H1 (cell line): ENCODE measurements around the gene POLDIP3. TPM values are rescaled to one million over a fixed set of nuclear protein-coding genes. Genes with fewer than 3 reads are reported as not detected.

Experiments used
- CTCF ChIA-PET: fragments of 300-600 bp; sonication (Branson Sonifier 250); formaldehyde crosslinking; loops from one replicate; lab custom pipeline; 2021; ENCODE audit not compliant: partially characterized antibody; lab: Charles Lee
- POLR2A ChIA-PET: fragments of 300-600 bp; sonication (Branson Sonifier 250); formaldehyde crosslinking; loops from one replicate; lab custom pipeline; 2021; ENCODE audit warnings: inconsistent platforms; ENCODE audit not compliant: partially characterized antibody; lab: Charles Lee
- DNase-seq, 2 experiments: peaks; one replicate each; pipeline versions ENCODE4 v3.0.0 to v3.0.0-alpha.2; 2010 to 2022; ENCODE audit warnings: low spot score in 2 of 2, low read depth in 1 of 2, mixed read lengths in 1 of 2
- FAIRE-seq: peaks from 2 replicates; lab custom pipeline; 2011; peaks lifted over from hg19 to GRCh38; lab: Jason Lieb, UNC
- H2AFZ ChIP-seq: 2 replicates; pipeline ENCODE4 v1.8.1; 2012; ENCODE audit warnings: low read length, inconsistent platforms
- H2AK5ac ChIP-seq: 2 replicates; pipeline ENCODE4 v1.6.1; 2013; ENCODE audit warnings: low read depth, low read length
- H2BK120ac ChIP-seq: replicated peaks from 2 replicates; pipeline ENCODE3; 2013; ENCODE audit warnings: low read depth, low read length, inconsistent platforms
- H2BK12ac ChIP-seq: 2 replicates; pipeline ENCODE4 v1.6.1; 2013; ENCODE audit warnings: low read depth, low read length
- H2BK15ac ChIP-seq: 2 replicates; pipeline ENCODE4 v1.6.1; 2013; ENCODE audit warnings: low read length
- H2BK20ac ChIP-seq: 2 replicates; pipeline ENCODE4 v1.6.1; 2013; ENCODE audit warnings: low read length
- H2BK5ac ChIP-seq: 2 replicates; pipeline ENCODE4 v1.6.1; 2013; ENCODE audit warnings: low read depth, low read length
- H3K14ac ChIP-seq: 2 replicates; pipeline ENCODE4 v1.6.1; 2013; ENCODE audit warnings: inconsistent platforms; ENCODE audit not compliant: insufficient read length
- H3K18ac ChIP-seq: 2 replicates; pipeline ENCODE4 v1.6.1; 2013; ENCODE audit warnings: low read length; ENCODE audit errors: extremely low read depth
- H3K23ac ChIP-seq: 2 replicates; pipeline ENCODE4 v1.6.1; 2013; ENCODE audit warnings: inconsistent platforms; ENCODE audit not compliant: insufficient read length
- H3K23me2 ChIP-seq: 2 replicates; pipeline ENCODE4 v1.6.1; 2013; ENCODE audit warnings: low read depth, low read length
- H3K27ac ChIP-seq: 2 replicates; pipeline ENCODE4 v1.6.1; 2011; ENCODE audit warnings: low read depth, low read length, inconsistent platforms
- H3K27me3 ChIP-seq, 4 experiments: replicated peaks in 1 of 4; 1 replicate in 1 of 4; 2 replicates in 3 of 4; pipeline versions ENCODE4 v1.6.1 to v1.8.1; 2011 to 2013; ENCODE audit warnings: low read length in 3 of 4, mild to moderate bottlenecking in 3 of 4, inconsistent platforms in 2 of 4, mixed read lengths in 2 of 4, moderate library complexity in 1 of 4; ENCODE audit not compliant: control insufficient read depth in 3 of 4, insufficient read depth in 3 of 4; ENCODE audit errors: extremely low read depth in 1 of 4
- H3K36me3 ChIP-seq, 4 experiments: 2 replicates each; pipeline versions ENCODE4 v1.6.1 to v1.8.1; 2011 to 2013; ENCODE audit warnings: mild to moderate bottlenecking in 4 of 4, low read length in 3 of 4, moderate library complexity in 2 of 4, control low read depth in 1 of 4, inconsistent platforms in 1 of 4; ENCODE audit not compliant: insufficient read depth in 4 of 4, control insufficient read depth in 2 of 4
- H3K4ac ChIP-seq: replicated peaks from 2 replicates; pipeline ENCODE3; 2013; ENCODE audit warnings: low read length, low read depth, mixed read lengths, inconsistent platforms; ENCODE audit not compliant: insufficient read length
- H3K4me1 ChIP-seq, 4 experiments: replicated peaks in 1 of 4; 1 replicate in 1 of 4; 2 replicates in 3 of 4; pipeline versions ENCODE4 v1.6.1 to v1.8.1; 2011 to 2013; ENCODE audit warnings: low read length in 3 of 4, inconsistent platforms in 2 of 4, mixed read lengths in 1 of 4; ENCODE audit not compliant: insufficient read depth in 4 of 4, control insufficient read depth in 3 of 4
- H3K4me2 ChIP-seq, 2 experiments: 2 replicates each; pipeline versions ENCODE4 v1.6.1 to v1.8.1; 2011 to 2013; ENCODE audit warnings: low read depth in 2 of 2, low read length in 2 of 2, control low read depth in 1 of 2, inconsistent platforms in 1 of 2, mild to moderate bottlenecking in 1 of 2; ENCODE audit not compliant: insufficient read depth in 1 of 2
- H3K4me3 ChIP-seq, 4 experiments: fragments of 200-600, 300-600 bp in 1 of 4; sonication (generic), shearing (Covaris generic), sonication (Bioruptor Twin) in 1 of 4; 2 replicates each; pipeline versions ENCODE4 v1.5.1 to v1.8.1; 2011 to 2016; ENCODE audit warnings: low read length in 4 of 4, low read depth in 3 of 4, control low read depth in 2 of 4, inconsistent platforms in 2 of 4, mild to moderate bottlenecking in 2 of 4, mixed read lengths in 1 of 4, moderate library complexity in 1 of 4; ENCODE audit not compliant: insufficient read depth in 2 of 4; ENCODE audit errors: extremely low read depth in 1 of 4
- H3K56ac ChIP-seq: replicated peaks from 2 replicates; pipeline ENCODE3; 2013; ENCODE audit warnings: low read depth, mild to moderate bottlenecking, mixed read lengths, low read length, inconsistent platforms; ENCODE audit not compliant: insufficient read length
- H3K79me1 ChIP-seq: 2 replicates; pipeline ENCODE4 v1.6.1; 2013; ENCODE audit warnings: low read depth, low read length, control low read depth
- H3K79me2 ChIP-seq, 2 experiments: 2 replicates each; pipeline versions ENCODE4 v1.6.1 to v1.8.1; 2012 to 2013; ENCODE audit warnings: low read length in 2 of 2, mild to moderate bottlenecking in 2 of 2, inconsistent platforms in 1 of 2; ENCODE audit not compliant: insufficient read depth in 2 of 2, control insufficient read depth in 1 of 2
- H3K9ac ChIP-seq, 4 experiments: replicated peaks in 1 of 4; 1 replicate in 1 of 4; 2 replicates in 3 of 4; pipeline versions ENCODE4 v1.6.1 to v1.8.1; 2011 to 2013; ENCODE audit warnings: low read depth in 3 of 4, low read length in 3 of 4, control low read depth in 2 of 4, mild to moderate bottlenecking in 2 of 4, moderate library complexity in 2 of 4, inconsistent platforms in 1 of 4; ENCODE audit errors: extremely low read depth in 1 of 4
- H3K9me3 ChIP-seq, 2 experiments: 2 replicates each; pipeline versions ENCODE4 v1.6.1 to v1.8.1; 2012 to 2013; ENCODE audit warnings: mild to moderate bottlenecking in 2 of 2, moderate library complexity in 2 of 2, control low read depth in 1 of 2, inconsistent platforms in 1 of 2, low read depth in 1 of 2, low read length in 1 of 2, mixed read lengths in 1 of 2; ENCODE audit not compliant: insufficient read depth in 2 of 2
- H4K20me1 ChIP-seq, 2 experiments: replicated peaks in 1 of 2; 2 replicates each; pipeline versions ENCODE3 to v1.8.1; 2011 to 2013; ENCODE audit warnings: inconsistent platforms in 2 of 2, low read length in 2 of 2, mild to moderate bottlenecking in 1 of 2; ENCODE audit not compliant: insufficient read depth in 2 of 2, control insufficient read depth in 1 of 2
- H4K5ac ChIP-seq: 2 replicates; pipeline ENCODE4 v1.6.1; 2013; ENCODE audit warnings: low read length, low read depth, mixed read lengths, inconsistent platforms; ENCODE audit not compliant: insufficient read length
- H4K8ac ChIP-seq: 2 replicates; pipeline ENCODE4 v1.8.0; 2013; ENCODE audit warnings: mild to moderate bottlenecking, moderate library complexity, low read length, inconsistent platforms; ENCODE audit not compliant: insufficient read depth; ENCODE audit errors: extremely low read depth
- H4K91ac ChIP-seq: replicated peaks from 2 replicates; pipeline ENCODE3; 2013; ENCODE audit warnings: low read length, mixed read lengths, inconsistent platforms; ENCODE audit not compliant: insufficient read length
- ASH2L ChIP-seq: fragments of 200-600, 300-600 bp; sonication (generic); IDR thresholded peaks from one replicate; pipeline ENCODE4 v1.7.1; 2017; ENCODE audit warnings: low read length
- CEBPB ChIP-seq: IDR thresholded peaks from 2 replicates; pipeline ENCODE4 v1.6.1; 2012; ENCODE audit warnings: low read depth, low read length
- CREB1 ChIP-seq: IDR thresholded peaks from 2 replicates; pipeline ENCODE4 v1.6.1; 2012; ENCODE audit warnings: inconsistent platforms
- KDM1A ChIP-seq: fragments of 200-600, 300-600 bp; sonication (generic); IDR thresholded peaks from 2 replicates; pipeline ENCODE4 v1.7.1; 2016; ENCODE audit warnings: mild to moderate bottlenecking, low read length, borderline replicate concordance
- POU5F1 ChIP-seq: IDR thresholded peaks from 2 replicates; pipeline ENCODE4 v1.6.1; 2011; ENCODE audit warnings: low read depth, mild to moderate bottlenecking, low read length, moderate library complexity
- RFX5 ChIP-seq: IDR thresholded peaks from 2 replicates; pipeline ENCODE4 v1.6.1; 2011; ENCODE audit warnings: low read depth, low read length, improper control_type of control experiment, borderline replicate concordance
- WGBS, 2 experiments: shearing (Covaris generic) in 1 of 2; methylation state at CpG; one replicate each; pipeline versions ENCODE4 v1.1.6 to v1.1.7; 2013 to 2015; ENCODE audit warnings: low lambda C conversion rate in 2 of 2, mixed read lengths in 2 of 2, inconsistent platforms in 1 of 2, low coverage in 1 of 2, missing lambda C conversion rate in 1 of 2; ENCODE audit not compliant: insufficient replicate concordance in 2 of 2, insufficient coverage in 1 of 2, insufficient read length in 1 of 2; ENCODE audit errors: extremely low coverage in 1 of 2, missing lambda C conversion rate in 1 of 2; 5-methylcytosine and 5-hydroxymethylcytosine counted together
- polyA plus RNA-seq, 7 experiments: library from polyadenylated mRNA; depleted of rRNA in 3 of 7; stranded (reverse) in 5 of 7; unstranded in 2 of 7; fragments of >200 nt in 5 of 7; fragments of 200-250 nt in 2 of 7; gene quantifications; 1 replicate in 5 of 7; 2 replicates in 1 of 7; 4 replicates in 1 of 7; pipeline versions ENCODE4 v1.2.1 to v1.2.3, GENCODE V29; 2011 to 2013; ENCODE audit warnings: missing spikeins in 2 of 7, mixed read lengths in 2 of 7
- total RNA-seq: library from RNA; stranded (reverse); fragmentation: NEBNext Ultra II Directional; extraction: Animal tissue kit (Norgen Biotek cat#: 25700); gene quantifications from 2 replicates; pipeline ENCODE4 v1.2.1, GENCODE V29; 2021

POLDIP3 gene
- total and polyA plus RNA-seq, 2 of the 8 experiments (the other 6 are each of a cell fraction or from before 2014, with no cell fraction given) = 43.5 to 84.6 TPM

DNA sequence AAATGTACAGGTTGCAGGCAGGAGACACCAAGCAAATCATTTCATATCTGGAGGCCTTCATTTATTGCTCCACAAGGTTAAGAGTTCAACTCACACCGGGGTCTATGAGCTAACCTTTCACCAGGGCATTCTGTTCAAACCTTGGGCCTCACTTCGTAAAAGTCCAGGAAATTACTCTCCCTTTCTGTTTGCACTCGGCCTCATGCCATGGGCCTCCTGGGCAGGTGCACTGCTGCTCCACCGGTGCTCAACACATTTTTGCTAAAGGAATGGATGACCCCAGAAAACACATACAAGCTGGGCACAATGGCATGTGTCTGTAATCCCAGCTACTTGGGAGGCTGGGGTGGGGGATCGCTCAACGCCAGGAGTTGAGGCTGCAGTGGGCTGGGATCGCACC lies 78.5 kb downstream of the POLDIP3 start:
- no peak overlapping the region for H2BK5ac ChIP-seq
- H4K91ac ChIP-seq = no peak overlapping the region
- POLR2A ChIA-PET = interaction anchor here (0.7 kb wide), 1 partner anchor 220 kb away, joined by 3 read pairs; no protein-coding TSS in a partner anchor
- no peak overlapping the region for H3K4me2 ChIP-seq
- no peak overlapping the region for H3K4ac ChIP-seq
- 94% methylated on average over 7 of the region's 7 CpGs; no CpG with 5 or more reads in 1 of the 2 experiments for WGBS, 2 experiments
- H2AK5ac ChIP-seq = no peak overlapping the region
- no peaks in the 10 kb centered on the region for H3K9me3 ChIP-seq
- H3K14ac ChIP-seq = no peak overlapping the region
- no peak overlapping the region for H2BK12ac ChIP-seq
- H4K8ac ChIP-seq = no peak overlapping the region
- no peaks in the 10 kb centered on the region for H3K4me1 ChIP-seq
- CTCF ChIA-PET = interaction anchor here (1.0 to 3.0 kb wide), 3 partner anchors 16 to 25 kb away, joined by 3 to 8 read pairs (median 5); no protein-coding TSS in a partner anchor
- no peak overlapping the region for H2BK15ac ChIP-seq
- H3K27ac ChIP-seq = no peak overlapping the region
- no peaks in the 10 kb centered on the region for H3K36me3 ChIP-seq
- H3K79me1 ChIP-seq = no peaks in the 10 kb centered on the region
- H4K20me1 ChIP-seq = no peaks in the 10 kb centered on the region
- H2BK20ac ChIP-seq = no peak overlapping the region
- H3K23me2 ChIP-seq = no peaks in the 10 kb centered on the region
- H3K56ac ChIP-seq = no peak overlapping the region
- H3K4me3 ChIP-seq = no peak overlapping the region
- FAIRE-seq (no peak), DNase-seq (no peak)
- no peak overlapping the region for H3K23ac ChIP-seq
- no peak overlapping the region for H3K18ac ChIP-seq
- no peak overlapping the region for H3K9ac ChIP-seq
- no peak overlapping the region for H2AFZ ChIP-seq
- no peaks in the 10 kb centered on the region for H3K79me2 ChIP-seq
- no peaks in the 10 kb centered on the region for H3K27me3 ChIP-seq
- H2BK120ac ChIP-seq = no peak overlapping the region
- H4K5ac ChIP-seq = no peak overlapping the region
- TF ChIP-seq CREB1 (no peak), ASH2L (no peak), POU5F1 (no peak), RFX5 (no peak), KDM1A (no peak), CEBPB (no peak)
